Nephron (organoid): ENCODE measurements around the gene ID2.

ENCODE experiments used
- H3K27ac Mint-ChIP-seq, 3 experiments: 2 replicates each; pipeline ENCODE4 v1.8.0; 2020; ENCODE audit warnings: mixed read lengths in 3 of 3, mild to moderate bottlenecking in 2 of 3, moderate library complexity in 1 of 3
- H3K27me3 Mint-ChIP-seq: 2 replicates; pipeline ENCODE4 v1.8.0; 2021; ENCODE audit warnings: low read depth, mild to moderate bottlenecking, moderate library complexity, mixed read lengths
- H3K36me3 Mint-ChIP-seq: 2 replicates; pipeline ENCODE4 v1.8.0; 2020; ENCODE audit warnings: low read depth, mixed read lengths
- H3K4me1 Mint-ChIP-seq: 2 replicates; pipeline ENCODE4 v1.8.0; 2020; ENCODE audit warnings: mixed read lengths
- H3K4me3 Mint-ChIP-seq, 3 experiments: 2 replicates each; pipeline ENCODE4 v1.8.0; 2020; ENCODE audit warnings: mild to moderate bottlenecking in 3 of 3, mixed read lengths in 3 of 3, moderate library complexity in 2 of 3
- H3K9me3 Mint-ChIP-seq: 2 replicates; pipeline ENCODE4 v1.8.0; 2020; ENCODE audit warnings: mixed read lengths
- CTCF ChIP-seq, 3 experiments: fragments of 200-600 bp; sonication (generic); IDR thresholded peaks; one replicate each; pipeline ENCODE4 v1.5.0; 2021; ENCODE audit warnings: antibody characterized with exemption in 3 of 3; ENCODE audit not compliant: unreplicated experiment in 3 of 3

ID2 gene

GRCh38 chr2:8669157-8669817 is 12.6 kb upstream of the ID2 start:
- H3K9me3 Mint-ChIP-seq = peaks cover 13% of the 10 kb centered on the region
- TF ChIP-seq CTCF (IDR thresholded peaks at IDR 0.05; ENCODE audit: unreplicated experiment in 3 of 3) = no peak
- peaks cover 7% of the 10 kb centered on the region for H3K4me1 Mint-ChIP-seq

DNA sequence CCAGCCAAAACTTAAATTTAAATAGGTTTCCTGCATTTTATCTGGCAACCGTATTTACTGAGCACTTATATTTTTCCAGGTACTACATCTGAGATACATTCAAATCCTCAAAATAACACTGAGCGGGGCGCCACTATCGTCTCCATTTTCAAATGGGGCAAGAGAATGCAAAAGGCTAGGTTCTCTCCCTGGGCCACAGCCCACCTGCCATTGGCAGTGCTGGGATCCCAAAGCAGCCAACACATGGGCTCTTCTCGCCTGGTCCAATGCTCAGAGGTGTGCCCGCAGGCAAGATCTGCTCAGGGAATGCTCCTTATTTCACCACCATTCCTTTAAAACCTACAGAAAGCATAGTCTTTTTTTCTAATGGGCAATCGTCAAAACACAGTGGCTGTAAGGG is 11.3 kb upstream of the ID2 start:
- Mint-ChIP-seq H3K36me3 (peaks cover 18% of the 10 kb centered on the region), H3K4me3 (no peak overlapping the region)

More at GRCh38 chr2:8669157-8669817, 12.6 kb upstream of the ID2 start:
- H3K27ac Mint-ChIP-seq = no peak overlapping the region
- no peaks in the 10 kb centered on the region for H3K27me3 Mint-ChIP-seq
- H3K4me3 Mint-ChIP-seq = no peak overlapping the region
- H3K36me3 Mint-ChIP-seq = peaks cover 12% of the 10 kb centered on the region

GRCh38 chr2:8671176-8671575 is 10.7 kb upstream of the ID2 start:
- Mint-ChIP-seq H3K9me3 (peaks cover 17% of the 10 kb centered on the region), H3K4me1 (peaks cover 10% of the 10 kb centered on the region), H3K4me3 (no peak overlapping the region), H3K27me3 (no peaks in the 10 kb centered on the region), H3K36me3 (peaks cover 18% of the 10 kb centered on the region), H3K27ac (no peak overlapping the region)
- no peak for TF ChIP-seq CTCF (IDR thresholded peaks at IDR 0.05; ENCODE audit: unreplicated experiment in 3 of 3)

More for the DNA sequence above, 11.3 kb upstream of the ID2 start:
- Mint-ChIP-seq H3K27ac (no peak overlapping the region), H3K9me3 (peaks cover 17% of the 10 kb centered on the region), H3K27me3 (no peaks in the 10 kb centered on the region), H3K4me1 (peaks cover 10% of the 10 kb centered on the region)
- no peak for TF ChIP-seq CTCF (IDR thresholded peaks at IDR 0.05; ENCODE audit: unreplicated experiment in 3 of 3)

GRCh38 chr2:8671802-8672201 is 10.1 kb upstream of the ID2 start:
- Mint-ChIP-seq H3K27me3 (no peaks in the 10 kb centered on the region), H3K4me1 (peaks cover 10% of the 10 kb centered on the region), H3K9me3 (peaks cover 17% of the 10 kb centered on the region), H3K27ac (no peak overlapping the region), H3K4me3 (no peak overlapping the region), H3K36me3 (peaks cover 18% of the 10 kb centered on the region)
- TF ChIP-seq CTCF (IDR thresholded peaks at IDR 0.05; ENCODE audit: unreplicated experiment in 3 of 3) = no peak

DNA sequence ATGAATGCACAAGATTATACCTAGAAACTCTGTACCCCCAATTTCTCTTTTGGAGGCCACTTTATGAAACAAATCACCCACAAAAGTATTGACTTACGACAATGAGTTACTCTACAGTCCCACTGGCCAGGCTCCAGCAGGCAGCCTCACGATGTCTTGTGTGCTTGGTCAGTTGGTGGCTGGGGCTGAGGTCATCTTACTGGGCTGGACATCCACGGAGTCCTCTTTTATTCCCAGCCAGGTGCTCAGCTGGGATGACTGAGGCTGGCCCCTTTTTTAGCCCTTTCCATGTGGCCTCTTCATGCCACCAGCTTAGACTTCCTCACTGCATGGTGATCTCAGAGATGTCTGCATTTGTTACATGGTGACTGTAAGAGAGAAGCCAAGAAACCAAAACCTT is 8.9 kb upstream of the ID2 start:
- Mint-ChIP-seq H3K27ac (no peak overlapping the region), H3K4me3 (no peak overlapping the region), H3K27me3 (no peaks in the 10 kb centered on the region), H3K4me1 (peaks cover 20% of the 10 kb centered on the region), H3K36me3 (peaks cover 18% of the 10 kb centered on the region), H3K9me3 (peaks cover 17% of the 10 kb centered on the region)
- no peak for TF ChIP-seq CTCF (IDR thresholded peaks at IDR 0.05; ENCODE audit: unreplicated experiment in 3 of 3)

- H3K36me3 Mint-ChIP-seq = peaks cover 18% of the 10 kb centered on the region
- no peak for TF ChIP-seq CTCF (IDR thresholded peaks at IDR 0.05; ENCODE audit: unreplicated experiment in 3 of 3)
- no peaks in the 10 kb centered on the region for H3K27me3 Mint-ChIP-seq
- H3K27ac Mint-ChIP-seq = peak overlapping the region in 1 of 3 experiments; percentile 87
- peaks cover 17% of the 10 kb centered on the region for H3K9me3 Mint-ChIP-seq
- peaks cover 23% of the 10 kb centered on the region for H3K4me1 Mint-ChIP-seq
- no peak overlapping the region for H3K4me3 Mint-ChIP-seq
Measured at GRCh38 chr2:8673381-8673780, 8.5 kb upstream of the ID2 start.
